RWPE2 (cell line): ENCODE measurements around the gene ANXA8.

Source experiments
- ATAC-seq: fragments of 200-7000 bp; cut with Tn5 transposase; 3 replicates; pipeline ENCODE4 v1.9.1; 2021; ENCODE audit warnings: low read depth
- DNase-seq: peaks from one replicate; pipeline ENCODE4 v3.0.0-alpha.2; 2020; ENCODE audit warnings: low spot score
- H3K27ac ChIP-seq: fragments of 450-650 bp; 2 replicates; pipeline ENCODE4 v1.5.1; 2017; ENCODE audit warnings: mild to moderate bottlenecking; ENCODE audit not compliant: poor library complexity, severe bottlenecking
- H3K27me3 ChIP-seq: fragments of 250-450 bp; sonication (Bioruptor Pico); 2 replicates; pipeline ENCODE4 v1.5.1; 2021; ENCODE audit warnings: mild to moderate bottlenecking, moderate library complexity; ENCODE audit not compliant: insufficient read depth, poor library complexity, severe bottlenecking
- H3K36me3 ChIP-seq: fragments of 250-450 bp; sonication (Bioruptor Pico); 2 replicates; pipeline ENCODE4 v1.5.1; 2020; ENCODE audit warnings: low read depth, mild to moderate bottlenecking, moderate library complexity
- H3K4me1 ChIP-seq: fragments of 250-450 bp; sonication (Bioruptor Pico); 2 replicates; pipeline ENCODE4 v1.5.1; 2021; ENCODE audit warnings: mild to moderate bottlenecking, moderate library complexity; ENCODE audit not compliant: insufficient read depth, poor library complexity, severe bottlenecking
- H3K4me3 ChIP-seq: fragments of 250-450 bp; sonication (Bioruptor Pico); 2 replicates; pipeline ENCODE4 v1.5.1; 2021; ENCODE audit warnings: mild to moderate bottlenecking, moderate library complexity; ENCODE audit not compliant: severe bottlenecking
- H3K9me3 ChIP-seq: fragments of 250-450 bp; sonication (Bioruptor Pico); 2 replicates; pipeline ENCODE4 v1.5.1; 2021; ENCODE audit warnings: mild to moderate bottlenecking, moderate library complexity; ENCODE audit not compliant: severe bottlenecking
- TF ChIP-seq, protein P1 (sequence below): fragments of 450-650 bp; IDR thresholded peaks from one replicate; pipeline ENCODE4 v1.5.1; 2017; ENCODE audit warnings: mild to moderate bottlenecking, moderate library complexity; ENCODE audit not compliant: poor library complexity, severe bottlenecking

Gene ANXA8

GRCh38 chr10:47443145-47443544 is 40.8 kb downstream of the ANXA8 start:
- no peak for DNase-seq

DNA sequence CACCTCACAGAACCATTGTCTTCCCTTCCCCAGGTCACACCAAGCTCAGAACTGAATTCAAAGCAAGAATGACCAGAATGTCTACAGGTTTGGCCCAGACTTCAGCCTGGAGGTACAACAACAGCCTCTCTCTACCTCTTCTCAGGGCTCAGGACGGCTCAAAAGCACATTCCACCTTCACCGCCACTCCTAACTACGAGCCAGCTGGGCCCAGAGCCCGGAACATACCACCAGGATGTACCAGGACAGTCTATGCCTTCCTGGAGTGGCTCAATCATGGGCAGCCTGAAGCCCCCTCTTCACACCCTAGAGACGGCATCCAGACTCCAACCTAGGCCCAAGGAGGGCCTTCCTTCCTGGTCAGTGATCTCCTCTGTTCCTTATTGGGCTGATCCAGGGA is 41.6 kb downstream of the ANXA8 start:
- ATAC-seq (no peak), DNase-seq (no peak)
- H3K9me3 ChIP-seq, result no peaks in the 10 kb centered on the region
- no peak overlapping the region for H3K4me3 ChIP-seq
- no peaks in the 10 kb centered on the region for H3K36me3 ChIP-seq
- no peaks in the 10 kb centered on the region for H3K4me1 ChIP-seq
- TF ChIP-seq, protein P1, sequence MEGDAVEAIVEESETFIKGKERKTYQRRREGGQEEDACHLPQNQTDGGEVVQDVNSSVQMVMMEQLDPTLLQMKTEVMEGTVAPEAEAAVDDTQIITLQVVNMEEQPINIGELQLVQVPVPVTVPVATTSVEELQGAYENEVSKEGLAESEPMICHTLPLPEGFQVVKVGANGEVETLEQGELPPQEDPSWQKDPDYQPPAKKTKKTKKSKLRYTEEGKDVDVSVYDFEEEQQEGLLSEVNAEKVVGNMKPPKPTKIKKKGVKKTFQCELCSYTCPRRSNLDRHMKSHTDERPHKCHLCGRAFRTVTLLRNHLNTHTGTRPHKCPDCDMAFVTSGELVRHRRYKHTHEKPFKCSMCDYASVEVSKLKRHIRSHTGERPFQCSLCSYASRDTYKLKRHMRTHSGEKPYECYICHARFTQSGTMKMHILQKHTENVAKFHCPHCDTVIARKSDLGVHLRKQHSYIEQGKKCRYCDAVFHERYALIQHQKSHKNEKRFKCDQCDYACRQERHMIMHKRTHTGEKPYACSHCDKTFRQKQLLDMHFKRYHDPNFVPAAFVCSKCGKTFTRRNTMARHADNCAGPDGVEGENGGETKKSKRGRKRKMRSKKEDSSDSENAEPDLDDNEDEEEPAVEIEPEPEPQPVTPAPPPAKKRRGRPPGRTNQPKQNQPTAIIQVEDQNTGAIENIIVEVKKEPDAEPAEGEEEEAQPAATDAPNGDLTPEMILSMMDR, result no peak
- H3K27me3 ChIP-seq, result no peaks in the 10 kb centered on the region
- H3K27ac ChIP-seq, result no peak overlapping the region

More at GRCh38 chr10:47443145-47443544, 40.8 kb downstream of the ANXA8 start:
- no peaks in the 10 kb centered on the region for H3K4me1 ChIP-seq
- no peaks in the 10 kb centered on the region for H3K36me3 ChIP-seq
- no peak overlapping the region for H3K4me3 ChIP-seq
- TF ChIP-seq, protein P1, result no peak
- no peak overlapping the region for H3K27ac ChIP-seq
- H3K27me3 ChIP-seq, result no peaks in the 10 kb centered on the region
- H3K9me3 ChIP-seq, result no peaks in the 10 kb centered on the region
- no peak for ATAC-seq

DNA sequence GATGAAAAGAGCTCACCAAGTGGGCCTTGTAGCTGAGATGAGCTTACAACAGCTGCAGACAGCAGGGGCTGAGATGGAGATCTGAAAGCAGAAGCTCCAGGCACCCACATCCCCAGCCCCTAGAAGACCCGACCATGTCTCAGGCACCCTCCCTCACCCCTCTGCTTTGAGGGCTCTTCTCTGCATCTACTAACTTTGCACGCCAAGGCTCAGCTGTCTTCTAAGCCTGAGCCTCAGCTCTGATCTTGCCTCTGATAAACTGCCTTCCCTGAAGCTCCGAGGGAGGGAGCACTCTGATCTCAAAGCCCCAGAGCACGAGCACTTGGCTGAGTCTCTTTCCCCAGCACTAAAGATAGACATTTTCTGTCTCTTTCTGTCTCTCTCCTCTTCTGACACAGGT is 42.0 kb downstream of the ANXA8 start:
- Histone ChIP-seq H3K36me3 (no peaks in the 10 kb centered on the region), H3K4me3 (no peak overlapping the region), H3K9me3 (no peaks in the 10 kb centered on the region), H3K4me1 (no peaks in the 10 kb centered on the region), H3K27me3 (no peaks in the 10 kb centered on the region), H3K27ac (no peak overlapping the region)
- TF ChIP-seq, protein P1, result no peak
- ATAC-seq, result no peak
- DNase-seq, result no peak

DNA sequence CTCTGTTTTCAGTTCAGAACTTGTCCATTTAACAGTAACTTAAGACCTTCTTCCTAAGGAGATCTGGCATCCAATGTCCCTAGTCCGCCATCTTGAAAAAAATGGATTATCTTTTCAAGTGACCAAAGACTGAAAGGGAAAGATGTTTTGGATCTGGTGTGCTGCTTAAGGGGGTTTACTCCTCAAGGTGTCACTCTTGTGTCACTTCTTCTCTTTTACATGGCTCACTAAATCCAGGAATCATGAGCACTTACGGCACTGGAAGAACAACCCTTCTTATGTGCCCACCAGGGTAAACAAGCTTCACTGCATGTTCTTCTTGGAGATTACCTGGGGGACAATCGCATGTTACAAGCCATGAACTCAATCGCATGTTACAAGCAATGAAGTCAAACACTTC is 43.7 kb downstream of the ANXA8 start:
- Histone ChIP-seq H3K4me1 (no peaks in the 10 kb centered on the region), H3K27ac (no peak overlapping the region), H3K9me3 (no peaks in the 10 kb centered on the region), H3K36me3 (no peaks in the 10 kb centered on the region), H3K4me3 (no peak overlapping the region), H3K27me3 (no peaks in the 10 kb centered on the region)
- DNase-seq (no peak), ATAC-seq (no peak)
- TF ChIP-seq, protein P1, result no peak

- no peaks in the 10 kb centered on the region for H3K36me3 ChIP-seq
- ATAC-seq, result peak; percentile 85
These were observed 44.9 kb downstream of the ANXA8 start for GRCh38 chr10:47438857-47439474.

More at GRCh38 chr10:47438857-47439474, 44.9 kb downstream of the ANXA8 start:
- H3K4me1 ChIP-seq, result no peaks in the 10 kb centered on the region
- peaks cover 5% of the 10 kb centered on the region for H3K9me3 ChIP-seq
- no peak overlapping the region for H3K27ac ChIP-seq
- TF ChIP-seq, protein P1, result peak; percentile 71
- no peak overlapping the region for H3K4me3 ChIP-seq
- no peaks in the 10 kb centered on the region for H3K27me3 ChIP-seq
- peak; percentile 51 for DNase-seq
